Cardiac muscle cell (in vitro differentiated cells and primary cell): Measurements from ENCODE around the gene PDE1A. TPM values are rescaled to one million over a fixed set of nuclear protein-coding genes. Genes with fewer than 3 reads are reported as not detected.

Experiments used
- DNase-seq, 2 donors: peaks; one replicate each; pipeline versions ENCODE4 v3.0.0 to v3.0.0-alpha.2; 2010 to 2017; ENCODE audit warnings: low read depth in 1 of 2, low spot score in 1 of 2
- H3K27ac ChIP-seq: fragments of 200-600 bp; sonication (generic); 2 replicates; pipeline ENCODE4 v1.5.1; 2016
- H3K27me3 ChIP-seq: fragments of 200-600 bp; sonication (generic); 2 replicates; pipeline ENCODE4 v1.6.0; 2016; ENCODE audit warnings: control low read depth
- H3K36me3 ChIP-seq: fragments of 200-600 bp; sonication (generic); 2 replicates; pipeline ENCODE4 v1.5.1; 2016; ENCODE audit warnings: control low read depth
- H3K4me1 ChIP-seq: fragments of 200-600 bp; sonication (generic); 2 replicates; pipeline ENCODE4 v1.8.1; 2017; ENCODE audit warnings: low read depth, mild to moderate bottlenecking, mixed run types
- H3K4me3 ChIP-seq: fragments of 200-600 bp; sonication (generic); 2 replicates; pipeline ENCODE4 v1.5.1; 2016; ENCODE audit warnings: mild to moderate bottlenecking
- H3K9me3 ChIP-seq: fragments of 200-600 bp; sonication (generic); 2 replicates; pipeline ENCODE4 v1.5.1; 2017; ENCODE audit warnings: low read depth, mild to moderate bottlenecking, control low read depth
- CTCF ChIP-seq: IDR thresholded peaks from 2 replicates; pipeline ENCODE4 v1.5.1; 2012; ENCODE audit warnings: low read depth, mild to moderate bottlenecking, low read length
- polyA plus RNA-seq: library from polyadenylated mRNA; unstranded; fragments of >200 nt; fragmentation: Nextera tagmentation; extraction: Ambion mirVana; gene quantifications from 2 replicates; pipeline ENCODE4 v1.2.1, GENCODE V29; 2016
- total RNA-seq: library from RNA; depleted of rRNA; stranded (reverse); fragments of >200 nt; gene quantifications from 2 replicates; pipeline ENCODE4 v1.2.3, GENCODE V29; 2016

The PDE1A gene
- total and polyA plus RNA-seq, 2 experiments from 2014 or later, result 0.06 to 0.60 TPM

GRCh38 chr2:182181381-182181780 is 245.5 kb downstream of the PDE1A start:
- no peak for DNase-seq
- H3K4me3 ChIP-seq, result no peak overlapping the region
- H3K9me3 ChIP-seq, result no peaks in the 10 kb centered on the region
- H3K27me3 ChIP-seq, result no peaks in the 10 kb centered on the region
- no peak for TF ChIP-seq CTCF
- no peak overlapping the region for H3K27ac ChIP-seq
- no peaks in the 10 kb centered on the region for H3K36me3 ChIP-seq
- H3K4me1 ChIP-seq, result peaks cover under 1% of the 10 kb centered on the region

DNA sequence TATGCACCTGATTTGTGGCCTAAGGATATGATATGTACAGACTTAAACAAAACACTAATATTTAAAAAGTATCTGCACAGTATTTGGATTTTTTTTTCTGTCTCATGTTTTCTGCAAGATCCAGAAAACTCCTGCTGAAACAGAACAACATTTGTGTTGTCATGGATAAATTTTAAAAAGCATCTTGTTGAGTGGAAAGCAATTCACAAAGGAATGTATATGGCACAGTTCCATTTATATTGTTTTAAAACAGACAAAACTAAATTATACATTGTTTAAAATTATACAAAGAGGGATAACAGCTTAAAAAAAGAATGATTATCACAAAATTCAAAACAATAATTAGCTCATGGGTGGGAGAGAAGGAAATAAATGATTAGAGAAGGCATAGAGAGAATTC is 247.7 kb downstream of the PDE1A start:
- no peak overlapping the region for H3K4me3 ChIP-seq
- no peak for DNase-seq
- H3K4me1 ChIP-seq, result no peaks in the 10 kb centered on the region
- H3K27ac ChIP-seq, result no peak overlapping the region
- H3K27me3 ChIP-seq, result no peaks in the 10 kb centered on the region
- no peaks in the 10 kb centered on the region for H3K36me3 ChIP-seq
- H3K9me3 ChIP-seq, result no peaks in the 10 kb centered on the region
- no peak for TF ChIP-seq CTCF

DNA sequence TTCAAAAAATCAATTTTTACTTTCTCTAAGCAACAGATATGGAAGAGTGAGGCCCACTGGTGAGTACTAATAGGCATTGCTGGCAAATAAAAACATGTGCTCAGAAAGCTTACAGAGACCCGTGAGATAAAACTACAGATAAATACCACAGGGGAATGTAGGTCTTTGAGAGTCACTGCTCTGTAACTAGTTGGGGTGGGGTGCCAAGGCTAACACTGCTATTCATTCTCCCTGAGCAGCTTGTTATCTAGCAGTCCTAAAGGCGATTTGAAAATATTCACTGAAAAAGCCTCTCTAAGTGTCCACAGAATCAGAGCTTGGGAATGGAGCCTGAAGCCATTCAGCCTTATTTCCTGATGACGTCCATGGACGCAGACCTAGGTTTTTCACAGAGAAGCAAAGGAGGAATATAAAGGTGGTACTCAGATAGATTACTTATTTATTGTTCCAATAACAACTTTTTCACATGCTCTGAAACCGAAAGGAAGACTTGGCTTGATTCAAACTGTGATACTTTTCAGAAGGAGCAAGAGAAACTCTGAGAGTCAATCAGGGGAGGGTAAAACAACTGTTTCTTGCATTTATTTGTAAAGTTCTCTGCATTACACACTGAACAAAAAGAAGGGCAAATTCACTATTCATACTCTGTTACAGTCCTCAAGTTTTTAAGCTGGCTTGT is 252.8 kb downstream of the PDE1A start:
- H3K27ac ChIP-seq, result no peak overlapping the region
- no peaks in the 10 kb centered on the region for H3K36me3 ChIP-seq
- no peak overlapping the region for H3K4me3 ChIP-seq
- no peaks in the 10 kb centered on the region for H3K27me3 ChIP-seq
- H3K4me1 ChIP-seq, result no peaks in the 10 kb centered on the region
- H3K9me3 ChIP-seq, result no peaks in the 10 kb centered on the region
- no peak for DNase-seq
- no peak for TF ChIP-seq CTCF

- Histone ChIP-seq H3K27ac (no peak overlapping the region), H3K4me1 (no peaks in the 10 kb centered on the region), H3K27me3 (no peaks in the 10 kb centered on the region), H3K36me3 (no peaks in the 10 kb centered on the region), H3K9me3 (no peaks in the 10 kb centered on the region), H3K4me3 (no peak overlapping the region)
- DNase-seq, result no peak
- TF ChIP-seq CTCF, result no peak
Observed at GRCh38 chr2:182170341-182170740, 256.5 kb downstream of the PDE1A start.

- DNase-seq, result no peak
- H3K4me3 ChIP-seq, result no peak overlapping the region
- H3K27ac ChIP-seq, result no peak overlapping the region
- TF ChIP-seq CTCF, result no peak
- H3K4me1 ChIP-seq, result no peaks in the 10 kb centered on the region
- no peaks in the 10 kb centered on the region for H3K36me3 ChIP-seq
- no peaks in the 10 kb centered on the region for H3K27me3 ChIP-seq
- no peaks in the 10 kb centered on the region for H3K9me3 ChIP-seq
Observed at GRCh38 chr2:182167882-182168281, 259.0 kb downstream of the PDE1A start.

DNA sequence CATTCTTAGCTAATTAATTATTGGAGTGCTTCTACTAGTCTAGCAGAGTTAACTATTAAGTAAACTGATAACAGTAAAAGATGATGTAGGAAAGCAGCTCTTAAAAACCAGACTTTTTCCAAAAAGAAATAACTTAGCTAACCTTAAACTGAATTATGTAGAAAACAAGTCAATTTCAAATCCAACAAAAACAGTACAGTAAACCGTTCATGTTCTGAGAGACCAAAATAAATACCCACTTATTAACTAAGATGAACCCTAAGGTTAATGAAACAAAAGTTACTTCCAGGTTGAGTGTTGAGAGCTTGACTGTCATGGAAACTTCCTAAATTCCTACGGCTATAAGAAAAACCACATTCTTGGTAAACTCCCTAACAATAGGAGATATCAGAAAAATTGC is 260.0 kb downstream of the PDE1A start:
- no peaks in the 10 kb centered on the region for H3K9me3 ChIP-seq
- DNase-seq, result no peak
- H3K27me3 ChIP-seq, result no peaks in the 10 kb centered on the region

More for the DNA sequence above, 260.0 kb downstream of the PDE1A start:
- no peak for TF ChIP-seq CTCF
- Histone ChIP-seq H3K27ac (no peak overlapping the region), H3K4me1 (no peaks in the 10 kb centered on the region), H3K36me3 (no peaks in the 10 kb centered on the region), H3K4me3 (no peak overlapping the region)
